B cell (primary cell): ENCODE measurements around the gene TMEM132D. TPM values are rescaled to one million over a fixed set of nuclear protein-coding genes. Genes with fewer than 3 reads are reported as not detected.

ENCODE experiments used
- ATAC-seq: fragments of 200-7000 bp; cut with Tn5 transposase; one replicate; pipeline ENCODE4 v1.10.0; 2021; ENCODE audit warnings: low read depth, mild to moderate bottlenecking, moderate number of reproducible peaks, moderate library complexity
- CTCF ChIA-PET: fragments of 350-600 bp; sonication (Branson Sonifier 250); formaldehyde crosslinking; loops from one replicate; lab custom pipeline; 2021; ENCODE audit warnings: antibody characterized with exemption, inconsistent platforms; lab: Charles Lee
- POLR2A ChIA-PET: fragments of 350-600 bp; sonication (Branson Sonifier 250); formaldehyde crosslinking; loops from one replicate; lab custom pipeline; 2021; ENCODE audit warnings: antibody characterized with exemption; lab: Charles Lee
- DNase-seq: peaks from one replicate; pipeline ENCODE4 v3.0.0; 2013
- H2AFZ ChIP-seq: 2 replicates; pipeline ENCODE4 v1.6.1; 2012; ENCODE audit warnings: mild to moderate bottlenecking, low read depth, low read length; ENCODE audit not compliant: insufficient read depth, poor library complexity, severe bottlenecking
- H3K27ac ChIP-seq, 2 donors: 1 replicate in 1 of 2; 2 replicates in 1 of 2; pipeline ENCODE4 v1.5.1; 2012 to 2013; ENCODE audit warnings: low read length in 2 of 2, mild to moderate bottlenecking in 2 of 2, moderate library complexity in 1 of 2
- H3K27me3 ChIP-seq, 4 experiments: fragments of 200-600 bp in 1 of 4; sonication (generic) in 1 of 4; replicated peaks in 1 of 4; 1 replicate in 2 of 4; 2 replicates in 2 of 4; pipeline versions ENCODE4 v1.6.1 to v1.7.0; 2013 to 2016; ENCODE audit warnings: low read length in 3 of 4, mild to moderate bottlenecking in 2 of 4, mixed read lengths in 1 of 4, moderate library complexity in 1 of 4; ENCODE audit not compliant: insufficient read depth in 4 of 4, control insufficient read depth in 3 of 4; ENCODE audit errors: control extremely low read depth in 1 of 4
- H3K36me3 ChIP-seq, 2 experiments: replicated peaks in 1 of 2; 1 replicate in 1 of 2; 2 replicates in 1 of 2; pipeline versions ENCODE4 v1.6.1 to v1.7.1; 2013; ENCODE audit warnings: low read length in 1 of 2; ENCODE audit not compliant: insufficient read depth in 2 of 2, control insufficient read depth in 1 of 2; ENCODE audit errors: control extremely low read depth in 1 of 2, extremely low read depth in 1 of 2
- H3K4me1 ChIP-seq, 2 donors: fragments of 200-600 bp in 1 of 2; sonication (generic) in 1 of 2; 1 replicate in 1 of 2; 2 replicates in 1 of 2; pipeline versions ENCODE4 v1.5.1 to v1.6.1; 2013 to 2017; ENCODE audit warnings: low read length in 2 of 2; ENCODE audit not compliant: control insufficient read depth in 2 of 2, insufficient read depth in 2 of 2
- H3K4me2 ChIP-seq: replicated peaks from 2 replicates; pipeline ENCODE3; 2012; ENCODE audit warnings: mild to moderate bottlenecking, low read depth, low read length; ENCODE audit not compliant: poor library complexity, severe bottlenecking
- H3K4me3 ChIP-seq, 5 experiments: fragments of 200-600 bp in 1 of 5; sonication (generic) in 1 of 5; 1 replicate in 3 of 5; 2 replicates in 2 of 5; pipeline versions ENCODE4 v1.5.1 to v1.7.0; 2011 to 2016; ENCODE audit warnings: low read length in 4 of 5, mild to moderate bottlenecking in 4 of 5, low read depth in 2 of 5, control low read depth in 1 of 5, moderate library complexity in 1 of 5; ENCODE audit not compliant: insufficient read depth in 1 of 5; ENCODE audit errors: control extremely low read depth in 1 of 5, extremely low read depth in 1 of 5
- H3K79me2 ChIP-seq: fragments of 200-600 bp; sonication (generic); one replicate; pipeline ENCODE4 v1.6.0; 2016; ENCODE audit warnings: low read length; ENCODE audit not compliant: control insufficient read depth, insufficient read depth
- H3K9ac ChIP-seq: fragments of 200-600 bp; sonication (generic); 2 replicates; pipeline ENCODE4 v1.6.1; 2017; ENCODE audit warnings: mild to moderate bottlenecking, low read length, moderate library complexity
- H3K9me3 ChIP-seq, 3 donors: one replicate each; pipeline versions ENCODE4 v1.6.1 to v1.7.1; 2013; ENCODE audit warnings: low read length in 2 of 3; ENCODE audit not compliant: control insufficient read depth in 2 of 3, insufficient read depth in 1 of 3; ENCODE audit errors: control extremely low read depth in 1 of 3
- H4K20me1 ChIP-seq: 2 replicates; pipeline ENCODE4 v1.6.0; 2012; ENCODE audit warnings: mild to moderate bottlenecking, low read length; ENCODE audit not compliant: insufficient read depth, control insufficient read depth, poor library complexity, severe bottlenecking
- H3K27ac Mint-ChIP-seq: one replicate; pipeline ENCODE4 v1.8.0; 2021; ENCODE audit warnings: mixed read lengths
- H3K27me3 Mint-ChIP-seq: one replicate; pipeline ENCODE4 v1.8.0; 2021; ENCODE audit warnings: mixed read lengths
- H3K4me1 Mint-ChIP-seq: one replicate; pipeline ENCODE4 v1.8.0; 2021; ENCODE audit warnings: mixed read lengths
- H3K4me3 Mint-ChIP-seq: one replicate; pipeline ENCODE4 v1.8.0; 2021; ENCODE audit warnings: mixed read lengths
- H3K9me3 Mint-ChIP-seq: one replicate; pipeline ENCODE4 v1.8.0; 2022; ENCODE audit warnings: mixed read lengths; ENCODE audit not compliant: insufficient read depth
- CTCF ChIP-seq: fragments of 200-600 bp; IDR thresholded peaks from one replicate; pipeline ENCODE4 v1.8.0; 2022; ENCODE audit warnings: antibody characterized with exemption, mild to moderate bottlenecking
- EZH2 ChIP-seq: IDR thresholded peaks from 2 replicates; pipeline ENCODE4 v1.6.1; 2012; ENCODE audit warnings: borderline replicate concordance, low read depth, mild to moderate bottlenecking, moderate library complexity, low read length; ENCODE audit not compliant: insufficient read depth, poor library complexity, severe bottlenecking
- WGBS: methylation state at CpG from one replicate; pipeline ENCODE4 v1.1.5; 2013; ENCODE audit warnings: missing lambda C conversion rate; ENCODE audit not compliant: insufficient coverage; 5-methylcytosine and 5-hydroxymethylcytosine counted together
- intact Hi-C: fragments of 100-400 bp; cut with micrococcal nuclease; formaldehyde crosslinking; loops from one replicate; pipeline ENCODE4 v1.10.0; 2022
- polyA plus RNA-seq: library from polyadenylated mRNA; depleted of rRNA; stranded (reverse); fragments of >200 nt; gene quantifications from 2 replicates; pipeline ENCODE4 v1.2.3, GENCODE V29; 2012
- total RNA-seq, 2 donors: library from RNA; stranded (reverse); fragments of 120-200 nt in 1 of 2; gene quantifications; 1 replicate in 1 of 2; 2 replicates in 1 of 2; pipeline versions ENCODE4 v1.2.3 to v1.2.4, GENCODE V29; 2013 to 2022

TMEM132D gene
- total and polyA plus RNA-seq, 2 donors (not counting 1 experiment from before 2014, with no cell fraction given): not detected

DNA sequence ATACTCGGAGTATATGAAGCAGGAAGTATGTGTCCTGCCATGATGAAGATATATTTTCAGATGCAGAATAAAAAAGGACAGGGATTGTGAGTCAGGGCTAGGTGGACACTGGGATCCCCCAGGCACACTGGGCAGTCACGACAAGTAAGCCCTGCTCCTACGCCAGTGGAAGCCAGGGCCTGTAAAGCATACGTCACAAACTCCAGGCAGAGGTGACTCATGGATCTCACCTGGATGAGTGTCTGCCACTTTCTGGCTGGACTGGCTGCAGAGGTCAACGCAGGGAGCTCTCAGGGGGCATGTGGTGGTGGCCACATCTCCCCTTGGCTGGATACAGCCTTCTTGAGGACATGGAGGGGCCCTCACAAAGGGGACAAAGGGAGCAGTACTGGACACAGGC, 788.3 kb downstream of the TMEM132D start:
- DNase-seq: no peak
- H3K9me3 ChIP-seq: peaks cover 0 to 4% (median 0%) of the 10 kb centered on the region in 3 donors
- no peaks in the 10 kb centered on the region for H3K4me1 ChIP-seq
- no peaks in the 10 kb centered on the region for H3K36me3 ChIP-seq
- H2AFZ ChIP-seq: no peak overlapping the region
- no peaks in the 10 kb centered on the region for H3K4me1 Mint-ChIP-seq
- WGBS: 87% methylated on average over 5 of the region's 5 CpGs
- ATAC-seq: no peak
- no peak overlapping the region for H3K27ac ChIP-seq
- H3K4me2 ChIP-seq: no peak overlapping the region
- POLR2A ChIA-PET: no interaction called here
- peaks cover 11% of the 10 kb centered on the region for H3K27me3 Mint-ChIP-seq
- intact Hi-C loops: no loop called here
- no peaks in the 10 kb centered on the region for H3K27me3 ChIP-seq
- no peak overlapping the region for H3K4me3 ChIP-seq
- no peaks in the 10 kb centered on the region for H3K9me3 Mint-ChIP-seq
- no peaks in the 10 kb centered on the region for H4K20me1 ChIP-seq
- no peaks in the 10 kb centered on the region for H3K79me2 ChIP-seq
- H3K4me3 Mint-ChIP-seq: no peak overlapping the region
- H3K9ac ChIP-seq: no peak overlapping the region
- CTCF ChIA-PET: no interaction called here
- H3K27ac Mint-ChIP-seq: no peak overlapping the region
- no peak for TF ChIP-seq EZH2
- TF ChIP-seq CTCF: no peak

DNA sequence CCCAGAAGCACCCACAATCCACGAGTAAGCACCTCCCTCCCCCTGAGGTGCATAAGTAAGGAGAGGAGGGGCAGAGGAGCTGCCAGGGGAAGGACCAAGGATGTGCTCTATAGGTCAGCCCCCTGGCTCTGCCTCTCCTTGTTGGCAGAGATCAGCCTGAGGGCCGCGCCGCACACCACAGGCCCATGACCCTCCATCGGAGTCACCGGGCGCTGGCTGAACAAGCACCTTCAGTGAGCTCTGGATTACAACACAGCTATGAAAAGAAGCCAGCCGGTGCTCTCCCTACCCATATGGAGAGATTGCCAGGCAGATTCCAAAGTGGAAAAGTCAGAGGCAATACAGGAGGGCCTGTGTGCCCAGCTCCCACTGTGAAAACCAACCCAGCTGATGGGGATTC, 793.2 kb downstream of the TMEM132D start:
- H2AFZ ChIP-seq: no peak overlapping the region
- Mint-ChIP-seq H3K27me3 (peaks cover 11% of the 10 kb centered on the region), H3K9me3 (peaks cover 3% of the 10 kb centered on the region), H3K27ac (no peak overlapping the region), H3K4me3 (no peak overlapping the region), H3K4me1 (no peaks in the 10 kb centered on the region)
- no peak overlapping the region for H3K4me2 ChIP-seq
- intact Hi-C loops: no loop called here
- no peaks in the 10 kb centered on the region for H3K36me3 ChIP-seq
- no peaks in the 10 kb centered on the region for H4K20me1 ChIP-seq
- H3K79me2 ChIP-seq: no peaks in the 10 kb centered on the region
- ATAC-seq: no peak
- no peaks in the 10 kb centered on the region for H3K4me1 ChIP-seq
- POLR2A ChIA-PET: no interaction called here
- H3K9me3 ChIP-seq: peaks cover 0 to 14% (median 0%) of the 10 kb centered on the region in 3 donors
- WGBS: 82% methylated on average over 6 of the region's 8 CpGs
- no peak for DNase-seq
- H3K4me3 ChIP-seq: no peak overlapping the region
- TF ChIP-seq CTCF: no peak
- H3K27ac ChIP-seq: no peak overlapping the region
- CTCF ChIA-PET: no interaction called here
- H3K27me3 ChIP-seq: no peaks in the 10 kb centered on the region
- no peak overlapping the region for H3K9ac ChIP-seq
